HCT116 (cell line): ENCODE data around the gene PHACTR1.

Experiments
- CTCF ChIP-seq, 3 experiments: fragments of 200-600 bp in 1 of 3; sonication (generic) in 1 of 3; IDR thresholded peaks in 2 of 3; conservative IDR thresholded peaks in 1 of 3; 2 replicates each; pipeline ENCODE4 v1.5.1; 2012 to 2017; ENCODE audit warnings: low read depth in 2 of 3, low read length in 2 of 3, antibody characterized with exemption in 1 of 3, borderline replicate concordance in 1 of 3, control low read depth in 1 of 3, mild to moderate bottlenecking in 1 of 3, mixed read lengths in 1 of 3, mixed run types in 1 of 3, moderate library complexity in 1 of 3; ENCODE audit not compliant: insufficient read depth in 1 of 3
- FOSL1 ChIP-seq: IDR thresholded peaks from 2 replicates; pipeline ENCODE4 v1.6.1; 2012; ENCODE audit warnings: low read depth
- JUND ChIP-seq: IDR thresholded peaks from 2 replicates; pipeline ENCODE4 v1.6.1; 2012
- MAX ChIP-seq: IDR thresholded peaks from 2 replicates; pipeline ENCODE4 v1.6.1; 2012
- POLR2A ChIP-seq: IDR thresholded peaks from 2 replicates; pipeline ENCODE4 v1.7.0; 2011; ENCODE audit warnings: borderline replicate concordance; ENCODE audit not compliant: insufficient read depth, insufficient read length; ENCODE audit errors: extremely low read depth
- REST ChIP-seq: IDR thresholded peaks from 2 replicates; pipeline ENCODE4 v1.6.1; 2012; ENCODE audit warnings: low read depth
- TCF7L2 ChIP-seq: IDR thresholded peaks from 2 replicates; pipeline ENCODE4 v1.7.0; 2011; ENCODE audit warnings: borderline replicate concordance, inconsistent platforms; ENCODE audit not compliant: insufficient read depth, insufficient read length; ENCODE audit errors: extremely low read depth
- ZFX ChIP-seq: fragments of 450-650 bp; IDR thresholded peaks from 2 replicates; pipeline ENCODE4 v1.6.1; 2017

- TF ChIP-seq CTCF (IDR thresholded peaks at IDR 0.05 in 2 of 3, conservative IDR thresholded peaks at IDR 0.05 in 1 of 3; ENCODE audit: borderline replicate concordance in 1 of 3, insufficient read depth in 1 of 3, low read depth in 2 of 3, low read length in 2 of 3) (no peak), POLR2A (no peak), TCF7L2 (no peak), ZFX (no peak), MAX (no peak), FOSL1 (no peak), JUND (no peak), REST (no peak)
These were observed 525.6 kb downstream of the PHACTR1 start for GRCh38 chr6:13242178-13242577.
